MM.1S (cell line): ENCODE results near the gene RABGAP1L.
"Not testable (repeated sequence)": the region's sequence is repeated elsewhere in the genome, so short reads cannot be mapped to it uniquely, and the experiment has no call there.

ENCODE experiments used
- DNase-seq: peaks from one replicate; pipeline ENCODE4 v3.0.0-alpha.2; 2015
- H2AFZ ChIP-seq: fragments of 300-600 bp; sonication (generic); 2 replicates; pipeline ENCODE4 v1.6.0; 2016; ENCODE audit warnings: antibody characterized with exemption, low read length
- H3F3A ChIP-seq: fragments of 300-600 bp; sonication (generic); 2 replicates; pipeline ENCODE4 v1.6.1; 2016; ENCODE audit warnings: mild to moderate bottlenecking, antibody characterized with exemption, low read length, moderate library complexity, mixed read lengths; ENCODE audit not compliant: insufficient read depth
- H3K27ac ChIP-seq: fragments of 300-600 bp; sonication (generic); 2 replicates; pipeline ENCODE4 v1.5.1; 2016; ENCODE audit warnings: mild to moderate bottlenecking, low read length
- H3K27me3 ChIP-seq: fragments of 300-600 bp; sonication (generic); replicated peaks from 2 replicates; pipeline ENCODE4 v1.6.0; 2016; ENCODE audit warnings: low read length; ENCODE audit not compliant: insufficient read depth
- H3K36me3 ChIP-seq: fragments of 300-600 bp; sonication (generic); replicated peaks from 2 replicates; pipeline ENCODE4 v1.6.1; 2016; ENCODE audit warnings: mild to moderate bottlenecking, low read length, mixed read lengths; ENCODE audit not compliant: insufficient read depth
- H3K4me1 ChIP-seq: fragments of 300-600 bp; sonication (generic); 2 replicates; pipeline ENCODE4 v1.6.1; 2016; ENCODE audit warnings: low read length, mixed read lengths
- H3K4me2 ChIP-seq: fragments of 300-600 bp; sonication (generic); 2 replicates; pipeline ENCODE4 v1.6.0; 2016; ENCODE audit warnings: low read depth, low read length
- H3K4me3 ChIP-seq: fragments of 300-600 bp; sonication (generic); 2 replicates; pipeline ENCODE4 v1.5.1; 2016; ENCODE audit warnings: low read length, mixed read lengths
- H3K79me2 ChIP-seq: fragments of 300-600 bp; sonication (generic); 2 replicates; pipeline ENCODE4 v1.6.1; 2016; ENCODE audit warnings: mixed run types, low read length, mixed read lengths
- H3K9ac ChIP-seq: fragments of 300-600 bp; sonication (generic); 2 replicates; pipeline ENCODE4 v1.6.1; 2016; ENCODE audit warnings: low read length, mixed read lengths
- H3K9me2 ChIP-seq: fragments of 300-600 bp; sonication (generic); replicated peaks from 2 replicates; pipeline ENCODE4 v1.6.1; 2016; ENCODE audit warnings: mild to moderate bottlenecking, low read length, mixed read lengths; ENCODE audit not compliant: insufficient read depth
- H3K9me3 ChIP-seq: fragments of 300-600 bp; sonication (generic); replicated peaks from 2 replicates; pipeline ENCODE4 v1.6.1; 2016; ENCODE audit warnings: mild to moderate bottlenecking, low read length, mixed read lengths; ENCODE audit not compliant: insufficient read depth
- H4K20me1 ChIP-seq: fragments of 300-600 bp; sonication (generic); 2 replicates; pipeline ENCODE4 v1.6.1; 2016; ENCODE audit warnings: mild to moderate bottlenecking, low read length, moderate library complexity, mixed read lengths; ENCODE audit not compliant: insufficient read depth
- CTCF ChIP-seq: fragments of 300-600 bp; sonication (generic); IDR thresholded peaks from 2 replicates; pipeline ENCODE4 v1.5.1; 2016; ENCODE audit warnings: antibody characterized with exemption, low read length, mixed read lengths
- EZH2 ChIP-seq: fragments of 300-600 bp; sonication (generic); optimal IDR thresholded peaks from 2 replicates; pipeline ENCODE3; 2017; ENCODE audit warnings: low read depth, mild to moderate bottlenecking, antibody characterized with exemption, low read length, mixed read lengths
- EZH2phosphoT487 ChIP-seq: fragments of 300-600 bp; sonication (generic); IDR thresholded peaks from 2 replicates; pipeline ENCODE4 v1.6.1; 2018; ENCODE audit warnings: antibody characterized with exemption, low read length

Gene RABGAP1L

GRCh38 chr1:174118751-174119150 lies 40.6 kb upstream of the RABGAP1L start:
- H3K9me3 ChIP-seq: no peaks in the 10 kb centered on the region
- no peak for TF ChIP-seq EZH2phosphoT487
- TF ChIP-seq EZH2: no peak
- TF ChIP-seq CTCF: no peak
- H3K9me2 ChIP-seq: no peaks in the 10 kb centered on the region
- H3K36me3 ChIP-seq: no peaks in the 10 kb centered on the region
- H3K9ac ChIP-seq: no peak overlapping the region
- no peak overlapping the region for H3K4me3 ChIP-seq
- H4K20me1 ChIP-seq: no peaks in the 10 kb centered on the region
- H3K27me3 ChIP-seq: no peaks in the 10 kb centered on the region
- no peak for DNase-seq
- H3K4me2 ChIP-seq: no peak overlapping the region
- no peak overlapping the region for H3K27ac ChIP-seq
- H3K79me2 ChIP-seq: no peaks in the 10 kb centered on the region
- no peaks in the 10 kb centered on the region for H3F3A ChIP-seq
- no peaks in the 10 kb centered on the region for H3K4me1 ChIP-seq
- no peak overlapping the region for H2AFZ ChIP-seq

GRCh38 chr1:174122318-174122717 lies 37.0 kb upstream of the RABGAP1L start:
- not testable (repeated sequence) for H2AFZ ChIP-seq, DNase-seq, H3K27me3 ChIP-seq, H3K9me2 ChIP-seq, H3K4me2 ChIP-seq, H3K4me1 ChIP-seq, H3K27ac ChIP-seq, H3K79me2 ChIP-seq, H3K36me3 ChIP-seq, H3K9ac ChIP-seq, H3F3A ChIP-seq, H3K9me3 ChIP-seq, H4K20me1 ChIP-seq, H3K4me3 ChIP-seq

- H3K36me3 ChIP-seq: no peaks in the 10 kb centered on the region
- no peak overlapping the region for H3K9ac ChIP-seq
- no peak overlapping the region for H3K27ac ChIP-seq
- DNase-seq: no peak
- no peaks in the 10 kb centered on the region for H3K79me2 ChIP-seq
- no peak overlapping the region for H3K4me2 ChIP-seq
- no peaks in the 10 kb centered on the region for H3K9me2 ChIP-seq
- H3K4me3 ChIP-seq: no peak overlapping the region
- TF ChIP-seq EZH2phosphoT487: no peak
- no peak for TF ChIP-seq CTCF
- TF ChIP-seq EZH2: no peak
- H3F3A ChIP-seq: no peaks in the 10 kb centered on the region
- H4K20me1 ChIP-seq: no peaks in the 10 kb centered on the region
- H3K4me1 ChIP-seq: no peaks in the 10 kb centered on the region
- no peak overlapping the region for H2AFZ ChIP-seq
- no peaks in the 10 kb centered on the region for H3K27me3 ChIP-seq
- no peaks in the 10 kb centered on the region for H3K9me3 ChIP-seq
Observed at GRCh38 chr1:174123843-174124242, 35.5 kb upstream of the RABGAP1L start.

GRCh38 chr1:174127176-174127575 lies 32.1 kb upstream of the RABGAP1L start:
- not testable (repeated sequence) for DNase-seq, H2AFZ ChIP-seq, H3F3A ChIP-seq, H3K9me3 ChIP-seq, H3K27ac ChIP-seq, H3K36me3 ChIP-seq, H3K9ac ChIP-seq, H3K27me3 ChIP-seq, H4K20me1 ChIP-seq, H3K79me2 ChIP-seq, H3K4me1 ChIP-seq, H3K9me2 ChIP-seq, H3K4me2 ChIP-seq, H3K4me3 ChIP-seq
